ENCODE measurements around the gene INS. TPM values are rescaled to one million over a fixed set of nuclear protein-coding genes. Genes with fewer than 3 reads are reported as not detected.

Gene INS
- total RNA-seq, 1 experiment from 2014 or later = not detected

DNA sequence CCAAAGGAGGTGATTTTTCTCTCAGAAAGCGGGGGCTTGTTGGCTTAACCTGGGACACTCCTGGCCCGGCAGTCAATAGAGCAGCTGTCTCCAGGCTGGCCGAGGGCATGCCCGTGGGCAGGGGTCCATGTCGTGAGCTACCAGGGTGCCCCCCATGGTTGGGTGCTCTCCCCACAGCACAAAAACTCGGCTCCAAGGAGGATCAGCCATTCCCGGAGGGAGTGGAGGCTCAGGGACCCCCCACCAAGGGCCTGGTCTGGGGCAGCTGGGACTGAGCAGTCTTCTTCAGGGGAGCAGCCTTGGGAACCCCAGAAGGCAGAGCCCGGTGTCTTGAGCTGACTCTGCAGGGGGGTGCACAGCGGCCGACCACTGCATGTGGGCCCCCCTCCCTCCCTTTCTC is 31.4 kb upstream of the INS start:
- Histone ChIP-seq H3K4me3 (ENCODE audit: low read depth, low read length, poor library complexity, severe bottlenecking) (no peak overlapping the region), H3K27ac (ENCODE audit: low read depth, low read length, poor library complexity, severe bottlenecking) (no peak overlapping the region), H3K9me3 (ENCODE audit: low read depth, low read length, poor library complexity, severe bottlenecking) (no peaks in the 10 kb centered on the region), H3K27me3 (replicated peaks; ENCODE audit: insufficient read depth, low read depth, low read length, poor library complexity) (no peaks in the 10 kb centered on the region), H3K36me3 (ENCODE audit: insufficient read depth, low read length, poor library complexity, severe bottlenecking) (no peaks in the 10 kb centered on the region), H3K4me1 (ENCODE audit: insufficient read depth, low read length, poor library complexity, severe bottlenecking) (no peaks in the 10 kb centered on the region)
- DNase-seq (ENCODE audit: low spot score) = no peak
- TF ChIP-seq, protein P1, sequence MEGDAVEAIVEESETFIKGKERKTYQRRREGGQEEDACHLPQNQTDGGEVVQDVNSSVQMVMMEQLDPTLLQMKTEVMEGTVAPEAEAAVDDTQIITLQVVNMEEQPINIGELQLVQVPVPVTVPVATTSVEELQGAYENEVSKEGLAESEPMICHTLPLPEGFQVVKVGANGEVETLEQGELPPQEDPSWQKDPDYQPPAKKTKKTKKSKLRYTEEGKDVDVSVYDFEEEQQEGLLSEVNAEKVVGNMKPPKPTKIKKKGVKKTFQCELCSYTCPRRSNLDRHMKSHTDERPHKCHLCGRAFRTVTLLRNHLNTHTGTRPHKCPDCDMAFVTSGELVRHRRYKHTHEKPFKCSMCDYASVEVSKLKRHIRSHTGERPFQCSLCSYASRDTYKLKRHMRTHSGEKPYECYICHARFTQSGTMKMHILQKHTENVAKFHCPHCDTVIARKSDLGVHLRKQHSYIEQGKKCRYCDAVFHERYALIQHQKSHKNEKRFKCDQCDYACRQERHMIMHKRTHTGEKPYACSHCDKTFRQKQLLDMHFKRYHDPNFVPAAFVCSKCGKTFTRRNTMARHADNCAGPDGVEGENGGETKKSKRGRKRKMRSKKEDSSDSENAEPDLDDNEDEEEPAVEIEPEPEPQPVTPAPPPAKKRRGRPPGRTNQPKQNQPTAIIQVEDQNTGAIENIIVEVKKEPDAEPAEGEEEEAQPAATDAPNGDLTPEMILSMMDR (conservative IDR thresholded peaks at IDR 0.05; ENCODE audit: low read depth, low read length) = no peak
- no TSS peak for BruUV-seq (replicated peaks)
- CTCF ChIA-PET = no interaction called here
- intact Hi-C loops (cut with micrococcal nuclease; ENCODE audit: unreplicated experiment) = loop anchor here (10.0 kb wide), 1 partner anchor 342 kb away; no protein-coding TSS in a partner anchor
- POLR2A ChIA-PET (ENCODE audit: low non-redundant PET) = no interaction called here

DNA sequence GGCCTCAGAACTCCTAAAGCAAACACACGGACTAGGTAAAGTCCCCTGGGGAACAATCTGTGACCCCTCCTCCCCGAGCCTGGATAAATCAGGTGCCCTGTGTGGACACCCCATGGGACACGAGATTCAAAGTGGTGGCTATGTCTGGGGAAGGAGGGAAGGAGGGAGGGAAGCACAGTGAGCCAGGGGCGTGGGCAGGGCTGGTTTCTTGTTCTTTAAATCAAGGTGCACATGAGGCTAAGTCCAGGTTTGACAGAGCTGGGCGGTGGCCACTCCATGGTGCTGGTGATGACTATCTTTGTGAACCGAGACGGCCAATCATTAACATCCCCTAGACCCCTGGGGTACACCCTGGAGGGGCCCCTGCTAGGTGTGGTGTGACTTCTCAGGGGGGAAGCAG is 30.9 kb upstream of the INS start:
- intact Hi-C loops (cut with micrococcal nuclease; ENCODE audit: unreplicated experiment) = loop anchor here (10.0 kb wide), 1 partner anchor 343 kb away; no protein-coding TSS in a partner anchor
- Histone ChIP-seq H3K9me3 (ENCODE audit: low read depth, low read length, poor library complexity, severe bottlenecking) (no peaks in the 10 kb centered on the region), H3K36me3 (ENCODE audit: insufficient read depth, low read length, poor library complexity, severe bottlenecking) (no peaks in the 10 kb centered on the region), H3K4me3 (ENCODE audit: low read depth, low read length, poor library complexity, severe bottlenecking) (no peak overlapping the region), H3K27me3 (replicated peaks; ENCODE audit: insufficient read depth, low read depth, low read length, poor library complexity) (no peaks in the 10 kb centered on the region), H3K4me1 (ENCODE audit: insufficient read depth, low read length, poor library complexity, severe bottlenecking) (no peaks in the 10 kb centered on the region), H3K27ac (ENCODE audit: low read depth, low read length, poor library complexity, severe bottlenecking) (no peak overlapping the region)
- ChIA-PET CTCF (no interaction called here), POLR2A (ENCODE audit: low non-redundant PET) (no interaction called here)
- DNase-seq (ENCODE audit: low spot score) = no peak
- no TSS peak for BruUV-seq (replicated peaks)
- no peak for TF ChIP-seq EZH2 (IDR thresholded peaks at IDR 0.05; ENCODE audit: borderline replicate concordance, low read depth, low read length, poor library complexity, severe bottlenecking)
- TF ChIP-seq, protein P1 (conservative IDR thresholded peaks at IDR 0.05; ENCODE audit: low read depth, low read length) = no peak

DNA sequence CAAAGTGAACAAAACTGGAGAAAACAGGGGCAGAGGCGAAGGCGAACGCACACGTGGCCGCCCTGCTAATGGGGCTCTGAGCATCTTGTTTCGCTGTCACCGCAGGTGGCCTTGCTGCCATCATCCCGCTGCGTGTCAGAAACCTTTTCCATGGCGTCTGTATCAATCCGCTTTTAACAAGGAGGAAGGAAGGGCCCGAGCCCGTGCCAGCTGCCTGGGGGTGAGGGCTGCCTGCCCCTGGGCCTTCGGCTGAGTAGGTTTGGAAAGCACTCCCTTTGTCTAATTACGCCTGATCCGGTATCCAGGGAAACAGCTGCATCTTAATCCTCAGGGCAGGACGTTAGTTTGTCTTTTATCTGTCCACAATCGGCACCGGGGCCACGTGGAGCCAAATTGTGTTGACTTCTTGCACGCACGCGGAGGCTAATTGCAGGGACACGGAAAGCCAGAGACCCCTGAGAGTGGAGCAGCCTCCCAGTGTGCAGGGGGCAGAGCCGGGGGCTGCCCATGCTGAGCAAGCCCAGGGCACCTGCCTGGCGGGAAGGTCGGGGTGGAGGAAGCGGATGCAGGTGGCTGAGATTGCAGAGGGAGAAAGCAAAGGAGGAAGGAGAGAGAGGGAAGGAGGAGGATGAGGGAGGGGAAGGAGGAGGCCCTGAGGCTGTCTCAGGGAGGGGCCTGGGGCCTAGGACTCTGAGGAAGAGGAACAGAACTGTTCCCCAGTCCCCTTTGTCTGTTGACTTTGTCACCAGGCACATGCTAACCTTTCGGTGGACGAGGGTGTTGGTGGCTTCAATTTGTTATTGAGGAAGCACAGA is 29.9 kb upstream of the INS start:
- Histone ChIP-seq H3K27ac (ENCODE audit: low read depth, low read length, poor library complexity, severe bottlenecking) (no peak overlapping the region), H3K9me3 (ENCODE audit: low read depth, low read length, poor library complexity, severe bottlenecking) (no peaks in the 10 kb centered on the region), H3K4me3 (ENCODE audit: low read depth, low read length, poor library complexity, severe bottlenecking) (no peak overlapping the region), H3K4me1 (ENCODE audit: insufficient read depth, low read length, poor library complexity, severe bottlenecking) (no peaks in the 10 kb centered on the region), H3K36me3 (ENCODE audit: insufficient read depth, low read length, poor library complexity, severe bottlenecking) (no peaks in the 10 kb centered on the region), H3K27me3 (replicated peaks; ENCODE audit: insufficient read depth, low read depth, low read length, poor library complexity) (no peaks in the 10 kb centered on the region)
- intact Hi-C loops (cut with micrococcal nuclease; ENCODE audit: unreplicated experiment) = loop anchor here (10.0 kb wide), 1 partner anchor 344 kb away; no protein-coding TSS in a partner anchor
- BruUV-seq (replicated peaks) = no TSS peak
- ChIA-PET POLR2A (ENCODE audit: low non-redundant PET) (no interaction called here), CTCF (no interaction called here)
- no peak for DNase-seq (ENCODE audit: low spot score)
- TF ChIP-seq, protein P1 (conservative IDR thresholded peaks at IDR 0.05; ENCODE audit: low read depth, low read length) = no peak
- TF ChIP-seq EZH2 (IDR thresholded peaks at IDR 0.05; ENCODE audit: borderline replicate concordance, low read depth, low read length, poor library complexity, severe bottlenecking) = no peak
